A549 (cell line): ENCODE data around the gene PTGER2. TPM values are rescaled to one million over a fixed set of nuclear protein-coding genes. Genes with fewer than 3 reads are reported as not detected.

Source experiments
- ATAC-seq, 2 experiments: fragments of 200-7000 bp in 1 of 2; fragments of >200 bp in 1 of 2; cut with Nextera tagmentation in 1 of 2; cut with Tn5 transposase in 1 of 2; 3 replicates each; pipeline versions ENCODE4 v1.8.0 to v1.9.1; 2018 to 2020; ENCODE audit warnings: mild to moderate bottlenecking in 1 of 2, moderate library complexity in 1 of 2
- CTCF ChIA-PET: fragments of 300-600 bp; sonication (Branson Sonifier 250); formaldehyde crosslinking; extraction: SDS; loops from one replicate; lab custom pipeline; 2021; ENCODE audit warnings: antibody characterized with exemption, inconsistent platforms; lab: Yijun Ruan, JAX
- POLR2A ChIA-PET: fragments of 350-600 bp; formaldehyde crosslinking; extraction: SDS; loops from one replicate; lab custom pipeline; 2021; ENCODE audit warnings: antibody characterized with exemption, inconsistent platforms; lab: Yijun Ruan, JAX
- DNase-seq, 2 experiments: peaks; one replicate each; pipeline versions ENCODE4 v3.0.0 to v3.0.0-alpha.2; 2011 to 2016; ENCODE audit warnings: low read depth in 1 of 2, low spot score in 1 of 2
- FAIRE-seq: peaks from 2 replicates; lab custom pipeline; 2011; peaks lifted over from hg19 to GRCh38; lab: Jason Lieb, UNC
- H3K27ac ChIP-seq, 2 experiments: fragments of >200 bp; sonication (Bioruptor Twin); formaldehyde crosslinking; 3 replicates each; pipeline ENCODE4 v1.5.1; 2016 to 2017
- H3K4me1 ChIP-seq: fragments of >200 bp; sonication (Bioruptor Twin); formaldehyde crosslinking; 3 replicates; pipeline ENCODE4 v1.6.1; 2016
- H3K4me2 ChIP-seq: fragments of >200 bp; sonication (Bioruptor Twin); formaldehyde crosslinking; 3 replicates; pipeline ENCODE4 v1.6.1; 2016
- H3K4me3 ChIP-seq: fragments of >200 bp; sonication (Bioruptor Twin); formaldehyde crosslinking; 3 replicates; pipeline ENCODE4 v1.5.1; 2016
- H3K9me3 ChIP-seq: fragments of >200 bp; sonication (Bioruptor Twin); formaldehyde crosslinking; 3 replicates; pipeline ENCODE4 v1.6.1; 2016
- CEBPB ChIP-seq, 2 experiments: fragments of >200 bp in 1 of 2; sonication (Bioruptor Twin) in 1 of 2; formaldehyde crosslinking in 1 of 2; IDR thresholded peaks; 2 replicates each; pipeline ENCODE4 v1.6.1; 2012 to 2016
- CHD2 ChIP-seq: fragments of 150-350 bp; IDR thresholded peaks from 2 replicates; pipeline ENCODE4 v1.6.1; 2014; ENCODE audit warnings: low read length; ENCODE audit not compliant: partially characterized antibody
- CHD4 ChIP-seq: fragments of 200-600 bp; sonication (generic); IDR thresholded peaks from 2 replicates; pipeline ENCODE4 v1.6.1; 2016; ENCODE audit warnings: antibody characterized with exemption, mild to moderate bottlenecking, borderline replicate concordance
- CTCF ChIP-seq: fragments of >200 bp; sonication (Bioruptor Twin); formaldehyde crosslinking; IDR thresholded peaks from 3 replicates; pipeline ENCODE4 v1.5.1; 2016
- EHF ChIP-seq: fragments of 250-450 bp; sonication (Bioruptor Pico); IDR thresholded peaks from 2 replicates; pipeline ENCODE4 v1.5.0; 2020; ENCODE audit warnings: mild to moderate bottlenecking
- ESRRA ChIP-seq: fragments of 150-350 bp; IDR thresholded peaks from 2 replicates; pipeline ENCODE4 v1.6.1; 2014; ENCODE audit warnings: mild to moderate bottlenecking, low read length, borderline replicate concordance
- FOSB ChIP-seq: fragments of 250-450 bp; sonication (Bioruptor Pico); IDR thresholded peaks from 2 replicates; pipeline ENCODE4 v1.5.0; 2020; ENCODE audit warnings: mild to moderate bottlenecking, moderate library complexity
- FOSL2 ChIP-seq, 2 experiments: fragments of 450-650 bp in 1 of 2; fragments of >200 bp in 1 of 2; sonication (Bioruptor Twin) in 1 of 2; formaldehyde crosslinking; IDR thresholded peaks; 2 replicates each; pipeline versions ENCODE4 v1.5.0 to v1.6.1; 2016 to 2020; ENCODE audit warnings: mild to moderate bottlenecking in 1 of 2, moderate library complexity in 1 of 2
- HDAC2 ChIP-seq: fragments of 200-600 bp; sonication (generic); IDR thresholded peaks from 2 replicates; pipeline ENCODE4 v1.6.1; 2016
- HES2 ChIP-seq: fragments of >200 bp; sonication (Bioruptor Twin); formaldehyde crosslinking; IDR thresholded peaks from 2 replicates; pipeline ENCODE4 v1.6.1; 2016
- HOXA7 ChIP-seq: fragments of 250-450 bp; sonication (Bioruptor Pico); IDR thresholded peaks from 2 replicates; pipeline ENCODE4 v1.5.0; 2020; ENCODE audit warnings: mild to moderate bottlenecking, moderate library complexity
- HOXB13 ChIP-seq: fragments of 250-450 bp; sonication (Bioruptor Pico); IDR thresholded peaks from 2 replicates; pipeline ENCODE4 v1.5.0; 2020; ENCODE audit warnings: low read depth, mild to moderate bottlenecking, moderate library complexity
- JUN ChIP-seq, 2 experiments: fragments of >200 bp; sonication (Bioruptor Twin); formaldehyde crosslinking; IDR thresholded peaks; 2 replicates in 1 of 2; 3 replicates in 1 of 2; pipeline ENCODE4 v1.6.1; 2016 to 2017
- JUNB ChIP-seq: fragments of >200 bp; sonication (Bioruptor Twin); formaldehyde crosslinking; IDR thresholded peaks from 2 replicates; pipeline ENCODE4 v1.6.1; 2016
- KDM1A ChIP-seq: fragments of 200-600 bp; sonication (generic); IDR thresholded peaks from 2 replicates; pipeline ENCODE4 v1.6.1; 2016; ENCODE audit warnings: low read depth, mild to moderate bottlenecking
- MAFK ChIP-seq: fragments of 450-650 bp; IDR thresholded peaks from 2 replicates; pipeline ENCODE4 v1.6.1; 2014; ENCODE audit not compliant: partially characterized antibody
- MAZ ChIP-seq: fragments of 150-350 bp; IDR thresholded peaks from 2 replicates; pipeline ENCODE4 v1.6.1; 2014; ENCODE audit warnings: antibody characterized with exemption, low read depth, low read length, borderline replicate concordance
- MYC ChIP-seq: IDR thresholded peaks from 2 replicates; pipeline ENCODE4 v1.6.1; 2012; ENCODE audit warnings: mild to moderate bottlenecking, inconsistent platforms, low read length, improper control_type of control experiment, borderline replicate concordance
- NFE2L2 ChIP-seq: fragments of 150-350 bp; conservative IDR thresholded peaks from 2 replicates; pipeline ENCODE4 v1.6.1; 2014; ENCODE audit warnings: low read length
- NPAS2 ChIP-seq: fragments of 250-450 bp; sonication (Bioruptor Pico); IDR thresholded peaks from 2 replicates; pipeline ENCODE4 v1.8.0; 2022; ENCODE audit warnings: mild to moderate bottlenecking, moderate library complexity, borderline replicate concordance
- PBX3 ChIP-seq: IDR thresholded peaks from 2 replicates; pipeline ENCODE4 v1.6.1; 2012
- RAD21 ChIP-seq, 2 experiments: fragments of >200 bp in 1 of 2; sonication (Bioruptor Twin) in 1 of 2; formaldehyde crosslinking in 1 of 2; IDR thresholded peaks in 1 of 2; conservative IDR thresholded peaks in 1 of 2; 2 replicates in 1 of 2; 3 replicates in 1 of 2; pipeline ENCODE4 v1.6.1; 2012 to 2018; ENCODE audit warnings: inconsistent platforms in 1 of 2
- RARB ChIP-seq: fragments of 250-450 bp; sonication (Bioruptor Pico); IDR thresholded peaks from 2 replicates; pipeline ENCODE4 v1.8.0; 2021; ENCODE audit warnings: mild to moderate bottlenecking, moderate library complexity
- SMC3 ChIP-seq: fragments of >200 bp; sonication (Bioruptor Twin); formaldehyde crosslinking; IDR thresholded peaks from 3 replicates; pipeline ENCODE4 v1.6.1; 2018; ENCODE audit warnings: inconsistent platforms
- TFCP2L1 ChIP-seq: fragments of 250-450 bp; sonication (Bioruptor Pico); IDR thresholded peaks from 2 replicates; pipeline ENCODE4 v1.5.0; 2021; ENCODE audit warnings: mild to moderate bottlenecking
- TP53 ChIP-seq: fragments of 250-450 bp; sonication (Bioruptor Pico); IDR thresholded peaks from 2 replicates; pipeline ENCODE4 v1.5.0; 2021; ENCODE audit warnings: mild to moderate bottlenecking, moderate library complexity
- ZC3H11A ChIP-seq: fragments of 450-650 bp; IDR thresholded peaks from 2 replicates; pipeline ENCODE4 v1.6.1; 2014; ENCODE audit warnings: antibody characterized with exemption, mild to moderate bottlenecking
- ZNF302 ChIP-seq: fragments of 250-450 bp; sonication (Bioruptor Pico); IDR thresholded peaks from 2 replicates; pipeline ENCODE4 v1.9.0; 2021; ENCODE audit warnings: inconsistent platforms, mild to moderate bottlenecking, moderate library complexity
- polyA plus RNA-seq, 4 experiments: library from polyadenylated mRNA; depleted of rRNA in 3 of 4; stranded (reverse); fragments of >200 nt; fragmentation: RNase III in 1 of 4; extraction: RNeasy Plus Mini Kit Qiagen cat#74134 plus additional on column Dnase treatment in 1 of 4; gene quantifications; 2 replicates in 3 of 4; 3 replicates in 1 of 4; pipeline ENCODE4 v1.2.3, GENCODE V29; 2011 to 2017
- TF ChIP-seq, protein P1 (sequence below): fragments of 150-350 bp; IDR thresholded peaks from 2 replicates; pipeline ENCODE4 v1.6.1; 2014; ENCODE audit warnings: low read depth, mild to moderate bottlenecking, low read length
- TF ChIP-seq, protein P2 (sequence below): fragments of 250-450 bp; sonication (Bioruptor Pico); IDR thresholded peaks from 2 replicates; pipeline ENCODE4 v1.5.0; 2021; ENCODE audit warnings: mild to moderate bottlenecking, moderate library complexity, borderline replicate concordance
- TF ChIP-seq, protein P3 (sequence below): fragments of 450-650 bp; IDR thresholded peaks from 2 replicates; pipeline ENCODE4 v1.6.1; 2014; ENCODE audit warnings: antibody characterized with exemption

The PTGER2 gene
- polyA plus RNA-seq, 2 of the 4 experiments (the other 2 are of a cell fraction) = 0.74 to 1.2 TPM

GRCh38 chr14:52299692-52300278, 14.3 kb upstream of the PTGER2 start:
- TF ChIP-seq NFE2L2 (no peak), EHF (no peak), CHD2 (no peak), ESRRA (no peak), HOXA7 (CRISPR knock-in tag) (no peak), SMC3 (peak; percentile 96), TP53 (CRISPR knock-in tag) (no peak), MYC (no peak), NPAS2 (no peak), HOXB13 (CRISPR knock-in tag) (no peak), PBX3 (no peak), ZNF302 (CRISPR knock-in tag) (no peak), RARB (CRISPR knock-in tag) (no peak), KDM1A (no peak), TFCP2L1 (CRISPR knock-in tag) (no peak), CEBPB (IDR thresholded peaks at IDR 0.05) (peak; percentile 84 to 93), ZC3H11A (no peak), HDAC2 (no peak), FOSL2 (IDR thresholded peaks at IDR 0.05) (no peak), FOSL2 (CRISPR knock-in tag; IDR thresholded peaks at IDR 0.05) (no peak), CHD4 (no peak), HES2 (no peak), JUN (IDR thresholded peaks at IDR 0.05) (no peak), MAFK (no peak), FOSB (CRISPR knock-in tag) (no peak), RAD21 (conservative IDR thresholded peaks at IDR 0.05 in 1 of 2, IDR thresholded peaks at IDR 0.05 in 1 of 2) (peak; percentile 91 to 95), CTCF (peak; percentile 88), JUNB (no peak), MAZ (no peak)
- TF ChIP-seq, protein P1, sequence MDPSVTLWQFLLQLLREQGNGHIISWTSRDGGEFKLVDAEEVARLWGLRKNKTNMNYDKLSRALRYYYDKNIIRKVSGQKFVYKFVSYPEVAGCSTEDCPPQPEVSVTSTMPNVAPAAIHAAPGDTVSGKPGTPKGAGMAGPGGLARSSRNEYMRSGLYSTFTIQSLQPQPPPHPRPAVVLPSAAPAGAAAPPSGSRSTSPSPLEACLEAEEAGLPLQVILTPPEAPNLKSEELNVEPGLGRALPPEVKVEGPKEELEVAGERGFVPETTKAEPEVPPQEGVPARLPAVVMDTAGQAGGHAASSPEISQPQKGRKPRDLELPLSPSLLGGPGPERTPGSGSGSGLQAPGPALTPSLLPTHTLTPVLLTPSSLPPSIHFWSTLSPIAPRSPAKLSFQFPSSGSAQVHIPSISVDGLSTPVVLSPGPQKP = no peak
- TF ChIP-seq, protein P2, sequence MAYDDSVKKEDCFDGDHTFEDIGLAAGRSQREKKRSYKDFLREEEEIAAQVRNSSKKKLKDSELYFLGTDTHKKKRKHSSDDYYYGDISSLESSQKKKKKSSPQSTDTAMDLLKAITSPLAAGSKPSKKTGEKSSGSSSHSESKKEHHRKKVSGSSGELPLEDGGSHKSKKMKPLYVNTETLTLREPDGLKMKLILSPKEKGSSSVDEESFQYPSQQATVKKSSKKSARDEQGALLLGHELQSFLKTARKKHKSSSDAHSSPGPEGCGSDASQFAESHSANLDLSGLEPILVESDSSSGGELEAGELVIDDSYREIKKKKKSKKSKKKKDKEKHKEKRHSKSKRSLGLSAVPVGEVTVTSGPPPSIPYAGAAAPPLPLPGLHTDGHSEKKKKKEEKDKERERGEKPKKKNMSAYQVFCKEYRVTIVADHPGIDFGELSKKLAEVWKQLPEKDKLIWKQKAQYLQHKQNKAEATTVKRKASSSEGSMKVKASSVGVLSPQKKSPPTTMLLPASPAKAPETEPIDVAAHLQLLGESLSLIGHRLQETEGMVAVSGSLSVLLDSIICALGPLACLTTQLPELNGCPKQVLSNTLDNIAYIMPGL (CRISPR knock-in tag) = no peak
- TF ChIP-seq, protein P3, sequence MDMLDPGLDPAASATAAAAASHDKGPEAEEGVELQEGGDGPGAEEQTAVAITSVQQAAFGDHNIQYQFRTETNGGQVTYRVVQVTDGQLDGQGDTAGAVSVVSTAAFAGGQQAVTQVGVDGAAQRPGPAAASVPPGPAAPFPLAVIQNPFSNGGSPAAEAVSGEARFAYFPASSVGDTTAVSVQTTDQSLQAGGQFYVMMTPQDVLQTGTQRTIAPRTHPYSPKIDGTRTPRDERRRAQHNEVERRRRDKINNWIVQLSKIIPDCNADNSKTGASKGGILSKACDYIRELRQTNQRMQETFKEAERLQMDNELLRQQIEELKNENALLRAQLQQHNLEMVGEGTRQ = no peak
- CTCF ChIA-PET = interaction anchor here (0.6 to 3.2 kb wide), 26 partner anchors 9 to 866 kb away, joined by 3 to 24 read pairs (median 3); partner anchors contain the start of gene PTGER2
- H3K4me1 ChIP-seq = no peaks in the 10 kb centered on the region
- H3K4me3 ChIP-seq = no peak overlapping the region
- DNase-seq (peak; percentile 47 to 54), ATAC-seq (peak in 1 of 2 experiments; percentile 46; a peak in 2 of 6 replicates), FAIRE-seq (peak; percentile 56)
- no peaks in the 10 kb centered on the region for H3K9me3 ChIP-seq
- no peak overlapping the region for H3K4me2 ChIP-seq
- POLR2A ChIA-PET = no interaction called here
- no peak overlapping the region for H3K27ac ChIP-seq
